Measurements from ENCODE around the gene KREMEN2. TPM values are rescaled to one million over a fixed set of nuclear protein-coding genes. Genes with fewer than 3 reads are reported as not detected.

Gene KREMEN2
- total and polyA plus RNA-seq, 9 of the 15 experiments (the other 6 are each of a cell fraction or from before 2014, with no cell fraction given) = 0.04 to 7.7 (median 1.5) TPM; not detected in 1

DNA sequence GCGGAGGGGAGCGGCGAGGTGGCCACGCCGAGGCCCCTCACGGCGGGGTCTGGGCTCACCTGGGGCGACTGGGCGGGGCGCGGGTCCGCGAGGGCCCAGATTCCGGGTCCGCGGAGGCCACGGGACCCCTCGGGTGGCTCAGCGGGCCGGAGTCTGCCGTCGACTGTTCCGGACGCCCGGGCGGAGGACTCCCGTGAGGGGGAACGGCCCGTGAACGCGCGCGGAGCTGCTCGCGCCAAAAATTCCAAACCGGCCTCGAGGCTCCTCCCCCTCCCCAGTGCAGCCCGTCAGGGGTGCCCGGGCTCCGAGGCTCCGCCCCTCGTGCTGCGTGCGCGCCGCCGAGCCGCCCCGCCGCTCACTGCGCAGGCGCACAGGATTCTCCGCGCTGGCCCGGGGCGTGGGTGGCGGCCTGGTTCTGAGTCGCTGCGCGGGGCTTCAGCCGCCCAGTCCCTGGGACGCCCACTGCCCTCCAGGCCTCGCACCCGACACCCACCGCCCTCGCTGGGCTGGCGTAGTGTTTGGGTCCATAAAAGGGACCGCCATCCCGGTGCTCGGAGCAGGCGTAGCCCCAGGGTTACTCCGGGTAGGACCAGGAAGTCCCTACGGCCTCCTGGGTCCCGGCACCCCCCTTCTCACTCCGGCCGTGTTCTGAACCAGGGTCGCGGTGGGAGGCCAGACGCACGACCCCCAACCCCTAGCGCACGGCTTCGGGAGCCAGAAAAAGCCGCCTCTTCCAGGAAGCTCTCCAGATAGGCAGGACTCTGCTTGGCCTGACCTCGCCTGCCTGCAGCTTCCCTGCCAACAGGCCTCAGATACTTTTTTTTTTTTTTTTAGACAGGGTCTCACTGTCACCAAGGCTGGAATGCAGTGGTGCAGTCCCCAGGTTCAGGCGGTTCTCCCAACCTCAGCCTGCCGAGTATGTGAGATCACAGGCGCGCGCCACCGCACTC is 16.4 kb downstream of the KREMEN2 start, which contains the start of gene PKMYT1 (continued):
- TF ChIP-seq ZNF263 (CRISPR knock-in tag; IDR thresholded peaks at IDR 0.05; ENCODE audit: borderline replicate concordance) (no peak; the same call in none of the 2 replicates), ATF3 (IDR thresholded peaks at IDR 0.05) (no peak), ATF3 (CRISPR knock-in tag; conservative IDR thresholded peaks at IDR 0.05) (0 out of 2 replicates have a peak, but pooled peaks have one; percentile 12), DMBX1 (CRISPR knock-in tag; IDR thresholded peaks at IDR 0.05; ENCODE audit: borderline replicate concordance) (no peak), HNRNPH1 (optimal IDR thresholded peaks at IDR 0.05; ENCODE audit: low read depth, low read length) (no peak), ZBTB8A (IDR thresholded peaks at IDR 0.05; ENCODE audit: partially characterized antibody) (no peak), NFE2L1 (tag; IDR thresholded peaks at IDR 0.05; ENCODE audit: borderline replicate concordance, low read depth) (no peak), ZNF431 (CRISPR knock-in tag; IDR thresholded peaks at IDR 0.05) (peak; percentile 42; the same call in 1 of the 2 replicates), MBD1 (CRISPR knock-in tag; IDR thresholded peaks at IDR 0.05) (no peak), CREM (IDR thresholded peaks at IDR 0.05; ENCODE audit: low read depth) (peak; percentile 70), MAFK (IDR thresholded peaks at IDR 0.05; ENCODE audit: low read length) (no peak), HNRNPK (IDR thresholded peaks at IDR 0.05; ENCODE audit: low read depth, low read length, poor library complexity, severe bottlenecking) (no peak), KDM4B (IDR thresholded peaks at IDR 0.05; ENCODE audit: borderline replicate concordance in 2 of 2, low read depth in 1 of 2) (no peak), POLR2B (IDR thresholded peaks at IDR 0.05; ENCODE audit: low read depth, partially characterized antibody) (peak; percentile 86), MTA3 (IDR thresholded peaks at IDR 0.05; ENCODE audit: borderline replicate concordance) (peak; percentile 81; the same call in 1 of the 2 replicates), NCOA6 (IDR thresholded peaks at IDR 0.05) (no peak), SP1 (CRISPR knock-in tag; IDR thresholded peaks at IDR 0.05) (peak; percentile 43), SFPQ (IDR thresholded peaks at IDR 0.05; ENCODE audit: low read depth, low read length) (no peak)
- TF ChIP-seq, protein P1, sequence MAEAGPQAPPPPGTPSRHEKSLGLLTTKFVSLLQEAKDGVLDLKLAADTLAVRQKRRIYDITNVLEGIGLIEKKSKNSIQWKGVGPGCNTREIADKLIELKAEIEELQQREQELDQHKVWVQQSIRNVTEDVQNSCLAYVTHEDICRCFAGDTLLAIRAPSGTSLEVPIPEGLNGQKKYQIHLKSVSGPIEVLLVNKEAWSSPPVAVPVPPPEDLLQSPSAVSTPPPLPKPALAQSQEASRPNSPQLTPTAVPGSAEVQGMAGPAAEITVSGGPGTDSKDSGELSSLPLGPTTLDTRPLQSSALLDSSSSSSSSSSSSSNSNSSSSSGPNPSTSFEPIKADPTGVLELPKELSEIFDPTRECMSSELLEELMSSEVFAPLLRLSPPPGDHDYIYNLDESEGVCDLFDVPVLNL (CRISPR knock-in tag; IDR thresholded peaks at IDR 0.05; ENCODE audit: low read depth) = peak; percentile 62; the same call in 1 of the 2 replicates

Data from K562 (cell line).